Left lung (tissue), 10 donors: ENCODE measurements around the gene BBS12. TPM values are rescaled to one million over a fixed set of nuclear protein-coding genes. Genes with fewer than 3 reads are reported as not detected.

Experiments
- ATAC-seq: fragments of 200-7000 bp; cut with Tn5 transposase; one replicate; pipeline ENCODE4 v1.9.1; 2020; ENCODE audit warnings: moderate library complexity
- DNase-seq, 4 donors: peaks; one replicate each; pipeline ENCODE4 v3.0.0-alpha.2; 2013 to 2020
- H3K27ac ChIP-seq, 2 donors: fragments of 200-600 bp; sonication (generic) in 1 of 2; one replicate each; pipeline versions ENCODE4 v1.5.0 to v1.8.0; 2020 to 2021
- H3K27me3 ChIP-seq, 2 donors: fragments of 200-600 bp; sonication (generic) in 1 of 2; one replicate each; pipeline versions ENCODE4 v1.5.0 to v1.8.0; 2020 to 2021
- H3K36me3 ChIP-seq, 2 donors: fragments of 200-600 bp; sonication (generic) in 1 of 2; one replicate each; pipeline versions ENCODE4 v1.5.0 to v1.8.0; 2020 to 2021
- H3K4me1 ChIP-seq, 2 donors: fragments of 200-600 bp; one replicate each; pipeline ENCODE4 v1.8.0; 2021
- H3K4me3 ChIP-seq, 2 donors: fragments of 200-600 bp; sonication (generic) in 1 of 2; one replicate each; pipeline versions ENCODE4 v1.5.0 to v1.8.0; 2020 to 2021; ENCODE audit warnings: mild to moderate bottlenecking in 1 of 2
- H3K9me3 ChIP-seq, 2 donors: fragments of 200-600 bp; sonication (generic) in 1 of 2; one replicate each; pipeline versions ENCODE4 v1.5.0 to v1.8.0; 2020 to 2021
- intact Hi-C, 2 donors: fragments of 100-400 bp; cut with DNase I; formaldehyde crosslinking; loops; one replicate each; pipeline versions ENCODE4 v1.11.2 to v1.14.2; 2022
- polyA plus RNA-seq, 6 donors: library from polyadenylated mRNA; unstranded; fragments of 120-200 nt; gene quantifications; one replicate each; pipeline ENCODE4 v1.2.1, GENCODE V29; 2013; ENCODE audit not compliant: insufficient read length in 6 of 6
- total RNA-seq, 2 donors: library from RNA; stranded (reverse); fragmentation: NEBNext Ultra II Directional; extraction: Animal tissue kit (Norgen Biotek cat#: 25700); gene quantifications; one replicate each; pipeline ENCODE4 v1.2.1, GENCODE V29; 2021
- TF ChIP-seq, protein P1 (sequence below), 2 donors: fragments of 200-600 bp; sonication (generic) in 1 of 2; IDR thresholded peaks; one replicate each; pipeline versions ENCODE4 v1.5.0 to v1.8.0; 2021; ENCODE audit warnings: antibody characterized with exemption in 2 of 2
- donor health status: DM: no; HTN: yes; CAD: no.
- donor health status: DM: no; HTN: no; CAD: no.

BBS12 gene
- total and polyA plus RNA-seq, 8 donors: 2.5 to 6.4 (median 5.5) TPM

- Histone ChIP-seq H3K27ac (no peak overlapping the region), H3K36me3 (no peaks in the 10 kb centered on the region), H3K9me3 (no peaks in the 10 kb centered on the region), H3K4me1 (no peaks in the 10 kb centered on the region), H3K4me3 (no peak overlapping the region), H3K27me3 (peaks cover 0 to 4% of the 10 kb centered on the region in 2 donors)
- DNase-seq (no peak), ATAC-seq (no peak)
- intact Hi-C loops: no loop called here
- TF ChIP-seq, protein P1, sequence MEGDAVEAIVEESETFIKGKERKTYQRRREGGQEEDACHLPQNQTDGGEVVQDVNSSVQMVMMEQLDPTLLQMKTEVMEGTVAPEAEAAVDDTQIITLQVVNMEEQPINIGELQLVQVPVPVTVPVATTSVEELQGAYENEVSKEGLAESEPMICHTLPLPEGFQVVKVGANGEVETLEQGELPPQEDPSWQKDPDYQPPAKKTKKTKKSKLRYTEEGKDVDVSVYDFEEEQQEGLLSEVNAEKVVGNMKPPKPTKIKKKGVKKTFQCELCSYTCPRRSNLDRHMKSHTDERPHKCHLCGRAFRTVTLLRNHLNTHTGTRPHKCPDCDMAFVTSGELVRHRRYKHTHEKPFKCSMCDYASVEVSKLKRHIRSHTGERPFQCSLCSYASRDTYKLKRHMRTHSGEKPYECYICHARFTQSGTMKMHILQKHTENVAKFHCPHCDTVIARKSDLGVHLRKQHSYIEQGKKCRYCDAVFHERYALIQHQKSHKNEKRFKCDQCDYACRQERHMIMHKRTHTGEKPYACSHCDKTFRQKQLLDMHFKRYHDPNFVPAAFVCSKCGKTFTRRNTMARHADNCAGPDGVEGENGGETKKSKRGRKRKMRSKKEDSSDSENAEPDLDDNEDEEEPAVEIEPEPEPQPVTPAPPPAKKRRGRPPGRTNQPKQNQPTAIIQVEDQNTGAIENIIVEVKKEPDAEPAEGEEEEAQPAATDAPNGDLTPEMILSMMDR (IDR thresholded peaks at IDR 0.05): no peak
Measured at GRCh38 chr4:122705547-122706117, 26.9 kb upstream of the BBS12 start.

GRCh38 chr4:122706511-122706910, 26.0 kb upstream of the BBS12 start:
- H3K27me3 ChIP-seq: peaks cover 0 to 4% of the 10 kb centered on the region in 2 donors
- no peaks in the 10 kb centered on the region for H3K36me3 ChIP-seq
- TF ChIP-seq, protein P1 (IDR thresholded peaks at IDR 0.05): no peak
- H3K9me3 ChIP-seq: no peaks in the 10 kb centered on the region
- intact Hi-C loops: no loop called here
- ATAC-seq (no peak), DNase-seq (no peak)
- no peak overlapping the region for H3K27ac ChIP-seq
- no peaks in the 10 kb centered on the region for H3K4me1 ChIP-seq
- H3K4me3 ChIP-seq: no peak overlapping the region

DNA sequence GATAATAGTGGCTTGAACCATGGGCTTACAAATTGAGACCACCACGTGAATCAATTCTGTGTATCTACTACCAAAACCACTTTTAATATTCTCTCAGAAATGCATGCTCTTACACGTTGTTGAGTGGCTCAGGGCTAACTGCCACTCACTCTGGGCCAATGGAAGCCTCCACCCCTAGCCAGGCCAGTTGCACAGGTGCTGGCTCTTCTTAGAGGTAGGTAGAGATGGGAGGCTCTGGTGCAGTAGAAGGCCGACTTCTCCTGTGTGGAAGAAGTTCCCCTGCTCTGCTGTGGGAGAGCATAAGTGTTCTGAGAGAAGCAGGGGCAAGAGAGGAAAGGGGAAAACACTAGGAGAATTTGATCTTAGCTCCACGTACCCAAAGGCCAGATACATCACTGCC, 25.0 kb upstream of the BBS12 start:
- Histone ChIP-seq H3K4me1 (no peaks in the 10 kb centered on the region), H3K27ac (no peak overlapping the region), H3K36me3 (no peaks in the 10 kb centered on the region), H3K4me3 (no peak overlapping the region), H3K9me3 (no peaks in the 10 kb centered on the region), H3K27me3 (peaks cover 0 to 4% of the 10 kb centered on the region in 2 donors)
- ATAC-seq (no peak), DNase-seq (no peak)
- TF ChIP-seq, protein P1 (IDR thresholded peaks at IDR 0.05): no peak
- intact Hi-C loops: no loop called here

GRCh38 chr4:122709236-122709635, 23.3 kb upstream of the BBS12 start:
- H3K4me3 ChIP-seq: no peak overlapping the region

GRCh38 chr4:122710434-122711308, 21.8 kb upstream of the BBS12 start:
- Histone ChIP-seq H3K27me3 (no peaks in the 10 kb centered on the region), H3K4me1 (no peaks in the 10 kb centered on the region), H3K27ac (no peak overlapping the region), H3K4me3 (no peak overlapping the region), H3K36me3 (no peaks in the 10 kb centered on the region), H3K9me3 (no peaks in the 10 kb centered on the region)
- DNase-seq (no peak), ATAC-seq (no peak)
- TF ChIP-seq, protein P1 (IDR thresholded peaks at IDR 0.05): no peak
- intact Hi-C loops: loop anchor here in 1 of 2 donors (10.0 kb wide), 1 partner anchor 106 kb away; no protein-coding TSS in a partner anchor

More at GRCh38 chr4:122709236-122709635, 23.3 kb upstream of the BBS12 start:
- Histone ChIP-seq H3K36me3 (no peaks in the 10 kb centered on the region), H3K27me3 (no peaks in the 10 kb centered on the region), H3K4me1 (no peaks in the 10 kb centered on the region), H3K9me3 (no peaks in the 10 kb centered on the region), H3K27ac (no peak overlapping the region)
- intact Hi-C loops: no loop called here
- TF ChIP-seq, protein P1 (IDR thresholded peaks at IDR 0.05): no peak
- DNase-seq (no peak), ATAC-seq (no peak)
